IMR-90 (cell line): ENCODE measurements around the gene BET1. TPM values are rescaled to one million over a fixed set of nuclear protein-coding genes. Genes with fewer than 3 reads are reported as not detected.

ENCODE experiments used
- ATAC-seq: fragments of 200-7000 bp; cut with Tn5 transposase; 2 replicates; pipeline ENCODE4 v1.9.1; 2020; ENCODE audit warnings: low read depth, mild to moderate bottlenecking, moderate library complexity
- BruUV-seq: library from RNA; stranded (reverse); fragments of 400-500 nt; replicated peaks from 2 replicates; lab custom pipeline; 2021; lab: Mats Ljungman, UMichigan
- CTCF ChIA-PET: fragments of 300-600 bp; formaldehyde crosslinking; extraction: SDS; loops from one replicate; lab custom pipeline; 2021; ENCODE audit warnings: antibody characterized with exemption; lab: Yijun Ruan, JAX
- POLR2A ChIA-PET: fragments of 300-600 bp; sonication (Branson Sonifier 250); formaldehyde crosslinking; loops from one replicate; lab custom pipeline; 2022; ENCODE audit warnings: antibody characterized with exemption; ENCODE audit not compliant: unreplicated experiment; lab: Charles Lee
- DNase-seq: peaks from one replicate; pipeline ENCODE4 v3.0.0; 2013
- H2AFZ ChIP-seq: replicated peaks from 2 replicates; pipeline ENCODE3; 2013; ENCODE audit warnings: low read length, mild to moderate bottlenecking; ENCODE audit not compliant: poor library complexity
- H2AK5ac ChIP-seq: 2 replicates; pipeline ENCODE4 v1.6.1; 2013; ENCODE audit warnings: low read depth, low read length, inconsistent platforms
- H2AK9ac ChIP-seq: replicated peaks from 2 replicates; pipeline ENCODE3; 2013; ENCODE audit warnings: mild to moderate bottlenecking, low read depth, low read length, moderate library complexity; ENCODE audit not compliant: poor library complexity
- H2BK120ac ChIP-seq: 2 replicates; pipeline ENCODE4 v1.6.1; 2013; ENCODE audit warnings: low read depth, low read length, inconsistent platforms
- H2BK15ac ChIP-seq: 3 replicates; pipeline ENCODE4 v1.6.1; 2013; ENCODE audit warnings: low read depth, low read length, inconsistent platforms
- H2BK20ac ChIP-seq: 2 replicates; pipeline ENCODE4 v1.6.1; 2013; ENCODE audit warnings: low read depth, mild to moderate bottlenecking, inconsistent platforms, low read length, moderate library complexity
- H2BK5ac ChIP-seq: 2 replicates; pipeline ENCODE4 v1.6.1; 2013; ENCODE audit warnings: mild to moderate bottlenecking, low read depth, low read length, inconsistent platforms; ENCODE audit not compliant: poor library complexity, severe bottlenecking
- H3K14ac ChIP-seq: replicated peaks from 2 replicates; pipeline ENCODE4 v1.6.1; 2013; ENCODE audit warnings: low read depth, low read length, inconsistent platforms
- H3K18ac ChIP-seq: 2 replicates; pipeline ENCODE4 v1.6.1; 2013; ENCODE audit warnings: low read depth, low read length, control low read depth
- H3K23ac ChIP-seq: 2 replicates; pipeline ENCODE4 v1.6.1; 2013; ENCODE audit warnings: low read depth, low read length, inconsistent platforms
- H3K27ac ChIP-seq: 2 replicates; pipeline ENCODE4 v1.5.1; 2013; ENCODE audit warnings: mild to moderate bottlenecking, control low read depth, low read length; ENCODE audit not compliant: insufficient read depth
- H3K27me3 ChIP-seq: 2 replicates; pipeline ENCODE4 v1.6.1; 2013; ENCODE audit warnings: low read length; ENCODE audit not compliant: control insufficient read depth, insufficient read depth
- H3K36me3 ChIP-seq: 2 replicates; pipeline ENCODE4 v1.6.1; 2013; ENCODE audit warnings: low read length, mixed read lengths; ENCODE audit not compliant: control insufficient read depth, insufficient read depth
- H3K4ac ChIP-seq: 2 replicates; pipeline ENCODE4 v1.6.1; 2013; ENCODE audit warnings: low read depth, low read length, inconsistent platforms
- H3K4me1 ChIP-seq: 2 replicates; pipeline ENCODE4 v1.6.1; 2013; ENCODE audit warnings: low read length, mixed read lengths; ENCODE audit not compliant: control insufficient read depth, insufficient read depth
- H3K4me2 ChIP-seq: 2 replicates; pipeline ENCODE4 v1.6.1; 2013; ENCODE audit warnings: low read depth, mild to moderate bottlenecking, control low read depth, low read length, moderate library complexity
- H3K4me3 ChIP-seq: 2 replicates; pipeline ENCODE4 v1.5.1; 2013; ENCODE audit warnings: low read depth, mild to moderate bottlenecking, control low read depth, low read length, moderate library complexity; ENCODE audit not compliant: insufficient read depth
- H3K56ac ChIP-seq: 2 replicates; pipeline ENCODE4 v1.6.1; 2013; ENCODE audit warnings: low read length, inconsistent platforms; ENCODE audit not compliant: insufficient read depth; ENCODE audit errors: extremely low read depth
- H3K79me1 ChIP-seq, 2 experiments: 2 replicates each; pipeline ENCODE4 v1.6.1; 2013; ENCODE audit warnings: low read length in 2 of 2, inconsistent platforms in 1 of 2, low read depth in 1 of 2
- H3K9ac ChIP-seq: 2 replicates; pipeline ENCODE4 v1.6.1; 2013; ENCODE audit warnings: low read depth, low read length, control low read depth
- H3K9me1 ChIP-seq: 2 replicates; pipeline ENCODE4 v1.6.1; 2013; ENCODE audit warnings: low read length, inconsistent platforms; ENCODE audit not compliant: insufficient read depth
- H3K9me3 ChIP-seq: 2 replicates; pipeline ENCODE4 v1.6.1; 2013; ENCODE audit warnings: low read length; ENCODE audit not compliant: control insufficient read depth, insufficient read depth
- H4K20me1 ChIP-seq: 2 replicates; pipeline ENCODE4 v1.6.1; 2013; ENCODE audit warnings: low read length, inconsistent platforms; ENCODE audit not compliant: insufficient read depth
- H4K5ac ChIP-seq: 2 replicates; pipeline ENCODE4 v1.6.1; 2013; ENCODE audit warnings: mild to moderate bottlenecking, low read depth, low read length, control low read depth
- H4K8ac ChIP-seq, 2 experiments: 2 replicates each; pipeline ENCODE4 v1.6.1; 2013; ENCODE audit warnings: low read depth in 2 of 2, low read length in 2 of 2, control low read depth in 1 of 2, inconsistent platforms in 1 of 2
- H4K91ac ChIP-seq: 2 replicates; pipeline ENCODE4 v1.6.1; 2013; ENCODE audit warnings: low read depth, low read length, inconsistent platforms; ENCODE audit not compliant: insufficient read depth
- BHLHE40 ChIP-seq: fragments of 150-350 bp; IDR thresholded peaks from 2 replicates; pipeline ENCODE4 v1.6.1; 2016; ENCODE audit warnings: mild to moderate bottlenecking, low read depth, low read length
- CEBPB ChIP-seq: IDR thresholded peaks from 2 replicates; pipeline ENCODE4 v1.6.1; 2012; ENCODE audit warnings: low read depth, low read length, improper control_type of control experiment
- CHD1 ChIP-seq: IDR thresholded peaks from 2 replicates; pipeline ENCODE4 v1.6.1; 2012; ENCODE audit warnings: low read depth, low read length, improper control_type of control experiment
- CTCF ChIP-seq: conservative IDR thresholded peaks from 2 replicates; pipeline ENCODE4 v1.5.1; 2012; ENCODE audit warnings: mild to moderate bottlenecking, low read depth, low read length, improper control_type of control experiment
- FOS ChIP-seq: fragments of 150-350 bp; IDR thresholded peaks from 2 replicates; pipeline ENCODE4 v1.6.1; 2016; ENCODE audit warnings: low read depth, low read length
- MAFK ChIP-seq: IDR thresholded peaks from 2 replicates; pipeline ENCODE4 v1.6.1; 2012; ENCODE audit warnings: low read depth, low read length, improper control_type of control experiment
- MAZ ChIP-seq: IDR thresholded peaks from 2 replicates; pipeline ENCODE4 v1.6.1; 2012; ENCODE audit warnings: low read depth, mild to moderate bottlenecking, low read length, improper control_type of control experiment, moderate library complexity, borderline replicate concordance
- MXI1 ChIP-seq: IDR thresholded peaks from 2 replicates; pipeline ENCODE4 v1.6.1; 2012; ENCODE audit warnings: low read depth, mild to moderate bottlenecking, low read length, moderate library complexity, borderline replicate concordance
- NFE2L2 ChIP-seq: fragments of 150-350 bp; IDR thresholded peaks from 2 replicates; pipeline ENCODE4 v1.6.1; 2016; ENCODE audit warnings: low read depth, mild to moderate bottlenecking, low read length
- POLR2A ChIP-seq: IDR thresholded peaks from 2 replicates; pipeline ENCODE4 v1.6.1; 2012; ENCODE audit warnings: mild to moderate bottlenecking, low read depth, low read length
- RAD21 ChIP-seq: IDR thresholded peaks from 2 replicates; pipeline ENCODE4 v1.6.1; 2012; ENCODE audit warnings: low read length, improper control_type of control experiment
- RCOR1 ChIP-seq: IDR thresholded peaks from 2 replicates; pipeline ENCODE4 v1.6.1; 2012; ENCODE audit warnings: mild to moderate bottlenecking, low read length, improper control_type of control experiment; ENCODE audit not compliant: insufficient replicate concordance
- RFX5 ChIP-seq: IDR thresholded peaks from 2 replicates; pipeline ENCODE4 v1.8.0; 2012; ENCODE audit warnings: low read depth, mild to moderate bottlenecking, low read length, moderate library complexity
- SMC3 ChIP-seq: fragments of 150-350 bp; IDR thresholded peaks from 2 replicates; pipeline ENCODE4 v1.6.1; 2016; ENCODE audit warnings: low read depth, mild to moderate bottlenecking, antibody characterized with exemption, low read length, moderate library complexity
- USF2 ChIP-seq: fragments of 150-350 bp; IDR thresholded peaks from 2 replicates; pipeline ENCODE4 v1.6.1; 2017; ENCODE audit warnings: mild to moderate bottlenecking, antibody characterized with exemption, low read length, low read depth
- WGBS, 2 experiments: methylation state at CpG; one replicate each; pipeline versions ENCODE4 v1.1.5 to v1.1.7; 2013; ENCODE audit warnings: missing lambda C conversion rate in 2 of 2; ENCODE audit not compliant: insufficient read length in 1 of 2; ENCODE audit errors: extremely low coverage in 2 of 2; 5-methylcytosine and 5-hydroxymethylcytosine counted together
- dilution Hi-C: fragments of 300-500 bp; cut with HindIII; formaldehyde crosslinking; loops from one replicate; pipeline ENCODE4 v1.14.3; 2018; ENCODE audit warnings: low sequenced_read_pairs; ENCODE audit not compliant: unreplicated experiment
- in situ Hi-C: fragments of 300-500 bp; cut with MboI; formaldehyde crosslinking; loops from 3 replicates; pipeline ENCODE4 v1.14.3; 2019; ENCODE audit warnings: low sequenced_read_pairs, inconsistent platforms, mixed read lengths
- intact Hi-C: fragments of 100-400 bp; cut with micrococcal nuclease; formaldehyde crosslinking; loops from 2 replicates; pipeline ENCODE4 v1.10.0; 2022
- polyA plus RNA-seq, 3 experiments: library from polyadenylated mRNA; depleted of rRNA; stranded (reverse); fragments of >200 nt; gene quantifications; 2 replicates each; pipeline ENCODE4 v1.2.3, GENCODE V29; 2012; ENCODE audit warnings: low replicate concordance in 1 of 3
- total RNA-seq: library from RNA; depleted of rRNA; stranded (reverse); fragments of >200 nt; gene quantifications from 2 replicates; pipeline ENCODE4 v1.2.3, GENCODE V29; 2012
- TF ChIP-seq, protein P1 (sequence below): fragments of 150-350 bp; IDR thresholded peaks from 2 replicates; pipeline ENCODE4 v1.6.1; 2016; ENCODE audit warnings: low read depth, mild to moderate bottlenecking, low read length, moderate library complexity, borderline replicate concordance

BET1 gene
- total and polyA plus RNA-seq, 2 of the 4 experiments (the other 2 are of a cell fraction): 9.9 to 33.2 TPM

- POLR2A ChIA-PET: no interaction called here
- no peak overlapping the region for H3K23ac ChIP-seq
- intact Hi-C loops: loop anchor here (10.0 kb wide), 1 partner anchor 180 kb away; no protein-coding TSS in a partner anchor
- no CpG with 5 or more reads among the region's 1 CpG for WGBS, 2 experiments
- no peak overlapping the region for H2BK20ac ChIP-seq
- H4K5ac ChIP-seq: no peak overlapping the region
- H4K20me1 ChIP-seq: no peaks in the 10 kb centered on the region
- H4K8ac ChIP-seq: no peak overlapping the region
- peaks cover 4% of the 10 kb centered on the region; the same call in 1 of the 2 replicates for H3K4me1 ChIP-seq
- no peak overlapping the region for H3K4me2 ChIP-seq
- CTCF ChIA-PET: interaction anchor here (0.6 kb wide), 1 partner anchor 148 kb away, joined by 3 read pairs; no protein-coding TSS in a partner anchor
- no peak overlapping the region for H2BK120ac ChIP-seq
- ATAC-seq: no peak
- H2BK5ac ChIP-seq: no peak overlapping the region
- BruUV-seq: no TSS peak
- in situ Hi-C loops: no loop called here
- H2AK5ac ChIP-seq: no peak overlapping the region
- DNase-seq: no peak
- no peaks in the 10 kb centered on the region; the same call in 1 of the 2 replicates for H3K36me3 ChIP-seq
- dilution Hi-C loops: no loop called here
- no peak overlapping the region for H2AK9ac ChIP-seq
- no peak overlapping the region for H3K27ac ChIP-seq
- H4K91ac ChIP-seq: no peak overlapping the region
- no peak overlapping the region for H2AFZ ChIP-seq
- TF ChIP-seq CTCF: no peak
- no peak for TF ChIP-seq CEBPB
- TF ChIP-seq MAFK: no peak
- no peak for TF ChIP-seq FOS
- TF ChIP-seq CHD1: no peak
- no peak for TF ChIP-seq BHLHE40
- TF ChIP-seq MXI1: no peak
- TF ChIP-seq RFX5: no peak
- TF ChIP-seq NFE2L2: no peak
- TF ChIP-seq RAD21: no peak
- no peak for TF ChIP-seq POLR2A
- TF ChIP-seq MAZ: no peak
- no peak for TF ChIP-seq USF2
- no peak for TF ChIP-seq SMC3
- TF ChIP-seq RCOR1: no peak
- TF ChIP-seq, protein P1, sequence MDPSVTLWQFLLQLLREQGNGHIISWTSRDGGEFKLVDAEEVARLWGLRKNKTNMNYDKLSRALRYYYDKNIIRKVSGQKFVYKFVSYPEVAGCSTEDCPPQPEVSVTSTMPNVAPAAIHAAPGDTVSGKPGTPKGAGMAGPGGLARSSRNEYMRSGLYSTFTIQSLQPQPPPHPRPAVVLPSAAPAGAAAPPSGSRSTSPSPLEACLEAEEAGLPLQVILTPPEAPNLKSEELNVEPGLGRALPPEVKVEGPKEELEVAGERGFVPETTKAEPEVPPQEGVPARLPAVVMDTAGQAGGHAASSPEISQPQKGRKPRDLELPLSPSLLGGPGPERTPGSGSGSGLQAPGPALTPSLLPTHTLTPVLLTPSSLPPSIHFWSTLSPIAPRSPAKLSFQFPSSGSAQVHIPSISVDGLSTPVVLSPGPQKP: no peak
- H3K79me1 ChIP-seq: no peaks in the 10 kb centered on the region; a peak in 1 of 4 replicates
- H3K4ac ChIP-seq: no peak overlapping the region
- H3K56ac ChIP-seq: no peak overlapping the region
- H3K9me3 ChIP-seq: no peaks in the 10 kb centered on the region
- no peaks in the 10 kb centered on the region for H3K27me3 ChIP-seq
- H3K9me1 ChIP-seq: 0 out of 2 replicates have a peak, but pooled peaks cover 2% of the 10 kb centered on the region
- H3K18ac ChIP-seq: no peak overlapping the region
- no peak overlapping the region for H2BK15ac ChIP-seq
- no peak overlapping the region for H3K4me3 ChIP-seq
- H3K14ac ChIP-seq: no peak overlapping the region
- H3K9ac ChIP-seq: no peak overlapping the region
These were observed 19.1 kb downstream of the BET1 start for GRCh38 chr7:93985101-93985500.
